GM21390 (cell line): ENCODE data around the gene NPY4R2.
A peak's percentile ranks its signal among the peaks of the same experiment; 100 is the strongest.
"Not testable (repeated sequence)": the region's sequence is repeated elsewhere in the genome, so short reads cannot be mapped to it uniquely, and the experiment has no call there.

Experiments used
- ATAC-seq: cut with Tn5 transposase; IDR thresholded peaks from one replicate; pipeline ENCODE4 v1.9.1; 2021; ENCODE audit not compliant: unreplicated experiment

The NPY4R2 gene

DNA sequence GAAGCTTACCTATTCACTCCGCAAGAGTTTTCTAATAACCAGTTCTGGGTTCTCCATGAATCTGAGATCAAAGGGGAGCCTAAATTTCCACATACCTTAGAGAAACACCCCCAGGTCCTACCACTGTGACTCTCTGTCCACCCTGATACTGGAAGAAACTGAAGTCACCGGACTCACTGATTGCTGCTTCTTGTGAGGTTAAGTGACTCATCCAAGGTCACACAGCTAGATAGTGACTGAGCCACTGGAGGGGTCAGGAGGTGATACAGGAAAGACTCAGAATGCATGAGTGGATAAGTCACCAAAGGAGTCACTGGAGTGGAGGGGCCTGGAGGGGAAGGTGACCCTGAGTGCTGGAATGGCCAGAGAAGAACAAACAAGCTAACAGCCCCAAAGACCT, 9.8 kb downstream of the NPY4R2 start:
- ATAC-seq: not testable (repeated sequence)

DNA sequence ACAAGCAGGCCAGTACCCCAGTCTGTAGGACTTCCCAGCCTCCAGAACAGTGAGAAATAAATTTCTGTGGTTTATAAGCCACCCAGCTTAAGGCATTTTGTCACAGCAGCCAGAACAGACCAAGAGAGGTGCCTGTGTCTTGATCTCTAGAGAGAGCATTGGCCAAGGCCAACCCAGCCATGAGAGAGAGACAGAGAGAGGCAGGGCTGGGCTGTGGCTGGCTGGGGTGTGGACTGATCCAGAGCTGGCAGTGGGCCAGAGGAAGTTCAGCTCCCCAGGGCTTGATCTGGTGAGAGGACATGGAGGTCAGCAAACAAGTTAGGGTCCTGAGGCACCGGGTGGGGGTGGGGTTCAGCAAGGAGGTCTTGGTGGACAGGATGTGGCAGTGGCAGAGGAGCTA, 14.4 kb downstream of the NPY4R2 start:
- ATAC-seq: not testable (repeated sequence)

DNA sequence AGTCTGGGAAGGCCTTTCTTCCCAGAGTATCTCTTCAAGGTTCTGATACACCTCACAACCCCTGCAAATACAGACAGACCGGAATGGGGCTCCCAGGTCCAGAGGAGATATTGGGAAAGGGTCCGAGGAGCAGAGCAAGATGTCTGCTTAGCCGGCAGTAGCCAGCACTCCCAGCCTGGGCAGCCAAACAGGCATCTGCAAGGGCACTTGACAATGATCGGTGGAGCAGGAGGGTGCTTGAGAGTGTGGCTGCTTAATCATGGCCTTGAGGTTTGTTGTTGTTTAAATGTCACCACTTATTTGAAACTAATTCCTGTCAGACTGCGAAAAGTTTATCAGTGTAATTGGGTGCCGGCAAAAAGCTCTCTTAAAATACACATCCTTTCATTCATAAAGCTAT, 15.0 kb downstream of the NPY4R2 start:
- ATAC-seq: not testable (repeated sequence)

DNA sequence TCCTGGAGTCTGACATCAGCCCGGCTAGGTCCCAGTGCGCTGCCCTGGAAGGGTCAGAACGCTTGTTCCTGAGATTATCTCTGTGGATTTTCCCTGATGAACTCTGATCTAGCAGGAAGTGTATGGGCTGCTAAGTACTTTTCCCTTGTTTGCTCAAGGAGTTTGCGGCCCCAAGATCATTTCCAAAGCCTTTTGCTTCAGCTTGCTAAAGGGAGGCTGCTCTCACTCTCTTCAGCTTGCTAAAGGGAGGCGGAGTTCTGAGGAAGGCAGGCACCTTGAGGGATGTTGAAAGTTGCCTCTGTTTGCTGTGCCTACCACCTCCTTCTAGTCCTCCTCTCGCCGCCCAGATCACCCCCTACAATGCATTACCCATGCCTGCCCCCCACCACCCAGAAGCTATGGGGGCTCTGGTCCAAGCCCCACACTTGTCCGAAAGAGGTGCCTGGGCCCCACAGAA, 18.3 kb downstream of the NPY4R2 start:
- ATAC-seq: not testable (repeated sequence)

DNA sequence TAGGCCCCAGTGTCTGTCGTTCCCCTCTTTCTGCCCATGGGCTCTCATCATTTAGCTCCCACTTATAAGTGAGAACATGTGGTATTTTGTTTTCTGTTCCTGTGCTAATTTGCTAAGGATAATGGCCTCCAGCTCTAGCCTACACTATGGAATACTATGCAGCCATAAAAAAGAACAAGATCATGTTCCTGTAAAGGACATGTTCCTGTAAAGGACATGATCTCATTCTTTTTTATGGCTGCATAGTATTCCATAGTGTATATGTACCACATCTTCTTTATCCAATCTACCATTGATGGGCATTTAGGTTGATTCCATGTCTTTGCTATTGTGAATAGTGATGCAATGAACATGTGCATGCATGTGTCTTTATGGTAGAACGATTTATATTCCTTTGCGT, 19.2 kb downstream of the NPY4R2 start:
- not testable (repeated sequence) for ATAC-seq

DNA sequence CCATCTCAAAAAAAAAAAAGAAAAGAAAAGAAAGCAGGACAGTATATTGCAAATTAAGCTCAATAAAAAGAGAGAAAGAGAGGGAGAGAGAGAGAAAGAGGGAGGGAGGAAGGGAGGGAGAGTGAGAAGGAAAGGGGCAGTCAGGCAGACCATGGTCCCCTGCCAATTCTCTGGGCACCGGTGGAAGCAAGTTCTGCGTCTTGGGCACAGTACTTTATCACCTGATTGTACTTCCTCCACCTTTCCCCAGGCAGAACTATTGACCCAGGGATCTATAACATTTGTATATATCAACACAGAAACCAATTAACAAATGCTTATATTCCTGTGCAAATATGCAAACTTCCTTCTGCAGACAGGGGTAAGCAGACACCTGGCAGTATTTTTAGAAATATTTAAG, 22.4 kb downstream of the NPY4R2 start:
- ATAC-seq: not testable (repeated sequence)

DNA sequence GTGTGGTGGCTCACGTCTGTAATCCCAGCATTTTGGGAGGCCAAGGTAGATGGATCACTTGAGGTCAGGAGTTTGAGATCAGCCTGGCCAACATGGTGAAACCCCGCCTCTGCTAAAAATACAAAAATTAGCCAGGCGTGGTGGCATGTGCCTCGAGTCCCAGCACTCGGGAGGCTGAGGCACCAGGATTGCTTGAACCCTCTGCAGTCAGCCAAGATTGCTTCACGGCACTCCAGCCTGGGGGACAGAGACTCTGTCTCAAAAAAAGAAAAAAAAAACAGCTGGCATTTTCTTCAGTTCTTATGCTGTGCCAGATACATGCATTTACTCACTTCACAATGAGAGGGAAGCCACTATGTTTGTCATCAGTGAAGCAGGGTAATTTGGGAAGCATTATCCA, 22.9 kb downstream of the NPY4R2 start:
- ATAC-seq: not testable (repeated sequence)

DNA sequence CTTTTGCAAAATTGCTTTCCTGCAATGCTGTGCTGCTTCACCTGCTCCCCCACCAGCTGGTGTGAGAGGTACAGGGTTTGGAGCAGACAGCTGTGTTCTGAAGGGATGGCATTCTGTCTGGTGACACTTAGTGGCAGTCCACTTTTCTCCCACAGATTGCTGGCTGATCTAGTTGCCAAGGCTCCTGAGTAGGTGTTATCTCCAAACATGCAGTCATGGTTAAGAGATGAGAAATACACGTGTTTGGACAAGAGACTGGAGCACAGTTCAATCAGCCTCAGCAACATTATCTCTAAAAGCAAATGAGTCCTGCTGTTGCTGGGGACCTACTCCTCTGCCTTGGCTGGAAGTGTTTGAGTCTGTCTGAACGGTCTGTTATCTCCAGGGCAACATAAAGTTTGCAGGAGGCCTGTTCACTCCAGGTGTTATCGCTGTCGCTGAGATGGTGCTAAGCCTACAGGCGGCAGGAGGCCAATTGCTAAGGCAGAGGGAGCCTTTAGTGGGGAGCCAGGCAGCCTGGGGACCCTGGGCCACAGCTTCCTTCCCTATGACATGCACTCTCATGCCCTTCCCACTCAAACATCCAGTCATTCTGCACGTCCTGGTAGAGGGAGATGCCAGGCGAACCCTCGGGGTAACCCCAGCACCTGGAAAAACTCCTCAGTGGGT, 24.0 kb downstream of the NPY4R2 start:
- not testable (repeated sequence) for ATAC-seq

DNA sequence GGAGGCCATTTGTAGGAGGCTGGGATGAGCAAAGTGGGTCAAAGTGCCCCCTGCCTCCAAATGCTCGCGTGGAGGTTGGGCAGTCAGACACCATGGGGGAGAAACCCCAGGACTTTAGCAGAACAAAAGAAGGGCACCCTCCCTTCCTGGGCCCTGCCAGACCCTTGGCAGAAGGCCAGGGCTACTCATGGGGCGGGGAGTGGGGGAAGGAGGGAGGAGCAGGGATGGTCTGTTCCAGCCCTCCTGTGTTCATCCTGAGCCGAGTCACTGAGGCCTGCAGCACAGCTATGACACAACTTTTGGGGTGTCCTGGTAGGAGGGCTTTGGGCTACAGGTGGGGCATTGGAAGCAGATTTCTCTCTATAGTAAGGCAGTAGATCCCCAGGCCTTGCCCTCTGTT, 24.9 kb downstream of the NPY4R2 start:
- ATAC-seq: not testable (repeated sequence)

DNA sequence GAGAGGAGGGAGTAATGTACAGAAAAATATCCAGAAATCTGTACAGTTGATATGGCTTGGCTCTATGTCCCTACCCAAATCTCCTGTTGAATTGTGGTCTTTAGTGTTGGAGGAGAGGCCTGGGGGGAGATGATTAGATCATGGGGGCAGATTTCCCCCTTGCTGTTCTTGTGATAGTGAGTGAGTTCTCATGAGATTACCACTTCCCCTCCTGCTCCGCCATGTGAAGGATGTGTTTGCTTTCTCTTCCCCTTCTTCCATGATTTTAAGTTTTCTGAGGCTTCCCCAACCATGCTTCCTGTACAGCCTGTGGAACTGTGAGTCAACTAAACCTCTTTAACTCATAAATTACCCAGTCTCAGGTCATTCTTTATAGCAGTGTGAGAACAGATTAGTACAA, 29.0 kb downstream of the NPY4R2 start:
- ATAC-seq: not testable (repeated sequence)

DNA sequence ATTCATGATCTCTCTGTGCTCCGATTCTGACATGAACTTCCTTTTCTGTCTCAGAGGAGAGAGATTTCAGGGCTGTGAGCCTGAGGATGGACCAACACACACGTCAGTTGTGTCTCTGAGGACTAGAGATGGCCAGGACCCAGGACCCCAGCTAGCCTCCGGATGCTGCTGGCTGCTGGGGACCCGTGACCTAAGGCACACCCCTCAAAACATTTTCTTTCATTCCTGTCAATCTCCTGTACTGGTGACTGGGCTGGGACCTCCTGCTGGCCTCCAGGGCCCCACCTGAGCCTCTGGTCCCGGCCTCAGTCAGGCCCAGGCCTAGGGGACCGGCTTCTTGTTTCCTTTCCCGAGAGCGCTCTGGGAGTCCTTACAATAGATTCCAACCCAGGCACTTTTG, 38.7 kb downstream of the NPY4R2 start:
- ATAC-seq: not testable (repeated sequence)

DNA sequence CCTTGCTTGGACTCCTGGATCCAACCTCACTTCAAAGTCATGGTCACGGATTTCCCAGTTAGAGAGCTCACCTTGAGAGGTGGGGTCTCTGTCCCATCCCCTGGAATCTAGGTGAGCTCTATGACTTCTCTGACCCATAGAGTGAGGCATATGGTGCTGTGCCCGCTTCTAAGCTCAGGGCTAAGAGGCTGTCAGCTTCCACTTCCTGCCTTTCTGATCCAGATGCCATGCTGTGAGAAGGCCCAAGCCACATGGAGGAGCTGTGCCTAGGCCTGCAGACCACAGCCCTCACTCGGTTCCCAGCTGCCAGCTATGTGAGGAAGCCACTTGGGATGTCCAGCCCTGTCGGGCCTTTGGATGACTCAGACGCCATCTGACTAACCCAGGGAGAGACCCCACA, 41.2 kb downstream of the NPY4R2 start:
- not testable (repeated sequence) for ATAC-seq

DNA sequence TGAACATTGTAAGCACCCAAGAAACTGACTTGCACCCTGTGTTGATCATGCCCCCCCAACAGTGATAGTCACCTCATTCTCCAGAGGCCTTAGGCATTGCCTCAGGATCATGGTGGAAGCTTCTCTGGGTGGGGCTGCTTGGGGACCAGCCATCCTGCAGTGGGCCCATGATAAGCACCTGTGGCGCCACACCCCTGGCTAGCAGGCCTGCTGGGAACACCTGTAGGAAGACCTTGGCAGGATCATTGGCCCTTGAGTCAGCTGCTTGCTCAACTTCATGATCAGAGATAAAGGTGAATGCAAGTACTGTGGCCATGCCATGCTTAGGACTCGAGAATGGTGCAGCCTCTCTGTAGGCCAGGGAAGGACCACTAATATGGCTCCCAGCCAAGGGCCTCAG, 42.2 kb downstream of the NPY4R2 start:
- ATAC-seq: not testable (repeated sequence)

DNA sequence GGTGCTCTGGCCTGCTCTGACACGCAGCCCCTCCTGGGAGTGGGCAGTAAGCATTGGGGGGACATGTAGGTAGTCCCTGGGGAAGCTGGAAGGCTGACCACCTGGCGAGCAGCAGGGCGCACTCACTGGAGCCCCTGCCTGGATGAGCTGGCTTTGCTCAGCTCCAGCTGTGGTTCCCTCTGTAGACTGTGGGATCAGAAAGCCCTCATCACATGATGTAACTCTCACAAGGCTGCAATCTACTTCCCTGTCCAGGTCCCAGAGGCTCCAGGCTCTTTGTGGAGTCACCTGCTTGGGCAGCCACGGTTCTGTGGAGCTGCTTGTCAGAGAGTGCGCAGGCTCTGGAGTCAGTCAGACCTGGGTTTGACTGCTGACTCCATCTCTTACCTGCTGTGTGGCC, 44.3 kb downstream of the NPY4R2 start:
- ATAC-seq: not testable (repeated sequence)

DNA sequence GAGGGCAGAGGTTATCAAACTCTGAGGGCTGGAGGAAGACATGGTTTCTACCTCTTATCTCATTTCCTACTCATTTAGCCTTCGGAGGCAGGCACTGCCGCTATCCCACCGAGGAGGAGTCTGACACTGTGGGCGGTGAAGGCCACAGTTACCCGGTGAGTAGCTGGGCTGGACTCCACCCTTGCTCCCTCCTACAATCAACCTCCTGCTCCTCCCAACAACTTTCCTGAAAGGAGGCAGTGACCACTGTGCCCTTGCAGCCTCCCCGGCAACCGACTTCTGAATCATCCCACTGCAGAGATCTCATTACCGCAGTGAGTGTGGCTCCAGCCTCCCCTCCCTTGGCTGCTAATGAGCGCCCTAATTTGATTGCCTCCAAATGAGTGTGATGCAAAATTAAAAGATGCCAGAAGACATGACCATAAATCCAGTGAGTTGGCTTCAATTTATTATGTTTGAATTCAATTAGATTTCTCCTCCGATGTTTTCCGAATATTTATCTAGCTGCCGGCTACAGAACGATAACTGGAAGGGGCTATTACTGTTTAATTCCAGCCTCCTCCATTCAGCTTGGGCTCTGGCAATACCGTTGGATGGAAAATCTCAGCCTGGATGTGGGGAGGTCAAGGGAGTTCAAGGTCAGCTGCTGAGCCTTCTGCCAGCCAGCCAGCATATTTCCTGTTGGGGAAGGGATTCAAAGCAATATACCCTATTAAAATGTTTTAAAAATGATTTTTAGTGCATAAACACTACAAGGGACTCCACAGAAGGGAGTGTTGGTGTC, 46.0 kb downstream of the NPY4R2 start:
- ATAC-seq: not testable (repeated sequence)

DNA sequence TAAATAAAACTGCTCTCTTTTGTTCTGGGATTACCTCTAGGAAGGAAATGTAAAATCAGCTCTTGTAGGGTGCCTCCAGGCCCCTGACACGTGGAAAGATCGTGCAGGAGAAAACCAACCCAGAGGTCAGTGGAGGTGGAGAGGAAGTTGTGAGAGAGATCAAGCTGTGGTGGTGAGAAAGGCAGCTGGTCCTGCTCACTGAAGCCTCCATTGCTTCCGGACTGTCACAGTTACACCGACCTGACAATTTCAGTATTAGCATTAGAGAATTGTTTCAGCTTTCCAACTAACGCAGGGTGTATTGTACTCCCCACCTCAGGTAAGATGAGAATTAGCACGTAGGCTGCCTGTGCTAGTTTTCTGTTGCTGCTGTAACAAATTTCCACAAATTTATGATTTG, 50.5 kb downstream of the NPY4R2 start:
- ATAC-seq: peak; percentile 72

DNA sequence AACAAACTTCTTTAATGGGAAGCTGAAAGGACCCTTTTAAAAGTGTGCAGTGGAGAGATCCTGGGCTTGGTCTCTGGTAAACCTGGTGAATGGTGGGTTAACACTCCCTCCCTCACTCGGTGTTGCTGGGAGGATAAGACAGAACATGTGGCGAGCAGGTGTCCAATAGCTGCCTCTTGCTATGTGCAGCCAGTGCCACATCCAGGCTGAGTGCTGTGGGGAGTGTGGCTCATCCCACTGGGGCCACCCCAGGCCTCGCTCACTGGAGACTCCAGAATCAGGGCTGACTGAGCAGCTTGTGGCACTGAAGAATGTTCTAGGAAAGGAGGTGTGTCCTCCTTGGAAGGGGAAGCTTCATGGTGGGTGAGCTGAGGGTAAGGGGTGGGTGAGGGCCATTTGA, 51.6 kb downstream of the NPY4R2 start:
- not testable (repeated sequence) for ATAC-seq

DNA sequence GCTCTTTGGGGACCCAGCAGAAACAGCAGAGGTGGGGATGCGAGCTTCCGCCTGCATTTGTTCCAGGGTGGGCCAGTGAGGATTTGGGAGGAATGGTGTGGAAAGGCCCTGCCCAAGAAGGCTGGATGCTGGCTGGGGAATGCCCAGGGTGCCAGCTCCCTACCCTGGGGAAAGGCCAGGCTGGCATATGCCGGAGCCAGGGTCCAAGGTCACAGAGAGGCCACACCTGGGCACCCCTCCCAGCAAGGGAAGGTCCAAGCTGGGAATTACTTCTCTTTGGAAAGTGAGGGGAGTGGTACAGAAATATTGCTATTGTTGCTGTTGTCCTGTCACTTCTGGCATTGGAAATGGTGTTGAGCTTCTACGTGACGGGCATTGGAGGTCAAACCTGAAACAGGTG, 53.1 kb downstream of the NPY4R2 start:
- not testable (repeated sequence) for ATAC-seq

DNA sequence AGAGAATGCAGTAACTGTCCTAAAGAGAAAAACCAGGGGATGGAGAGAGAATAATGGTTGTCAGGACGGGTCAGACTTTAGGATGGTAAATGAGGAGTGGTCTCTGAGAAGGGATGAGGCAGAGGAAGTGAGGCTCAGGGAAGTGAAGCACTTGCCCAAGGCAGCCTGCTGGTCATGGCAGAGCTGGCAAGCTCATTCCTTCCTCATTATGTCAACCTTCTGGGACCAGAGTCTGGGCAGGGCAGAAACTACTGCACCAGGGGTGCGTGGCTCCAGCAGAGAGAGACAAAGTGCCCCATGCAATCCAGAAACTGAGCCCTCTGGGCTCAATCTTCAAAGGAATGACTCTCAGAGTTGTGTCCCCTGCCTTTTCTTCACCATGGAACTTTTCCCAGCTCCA, 53.6 kb downstream of the NPY4R2 start:
- ATAC-seq: not testable (repeated sequence)
